ENCODE results near the gene EXOC6B. TPM values are rescaled to one million over a fixed set of nuclear protein-coding genes. Genes with fewer than 3 reads are reported as not detected.

The EXOC6B gene
- total RNA-seq, 1 experiment from 2014 or later = 40.1 TPM

- Mint-ChIP-seq H3K4me1 (peaks cover 0 to 3% of the 10 kb centered on the region in 2 experiments; a peak in 1 of 4 replicates), H3K36me3 (ENCODE audit: insufficient read depth in 1 of 3, low read depth in 3 of 3) (peaks cover 0 to 2% (median 0%) of the 10 kb centered on the region in 3 experiments; a peak in 1 of 7 replicates), H3K27ac (no peak overlapping the region), H3K9me3 (no peaks in the 10 kb centered on the region), H3K27me3 (ENCODE audit: low read depth) (no peaks in the 10 kb centered on the region), H3K4me3 (no peak overlapping the region)
- Histone ChIP-seq H2BK12ac (ENCODE audit: insufficient read length, low read depth, low read length) (no peak overlapping the region), H3K18ac (ENCODE audit: insufficient read length, low read depth, low read length) (no peak overlapping the region), H3K9me3 (ENCODE audit: control insufficient read depth, low read depth, low read length) (no peaks in the 10 kb centered on the region), H3K27me3 (ENCODE audit: insufficient read depth, low read length) (no peaks in the 10 kb centered on the region), H3K79me1 (ENCODE audit: insufficient read depth, low read depth, low read length, poor library complexity, severe bottlenecking) (no peaks in the 10 kb centered on the region), H3K23ac (ENCODE audit: insufficient read length, low read depth, low read length) (no peak overlapping the region), H2AK5ac (ENCODE audit: insufficient read length, low read length) (no peak overlapping the region), H3K9ac (ENCODE audit: extremely low read depth, insufficient read length, low read length) (no peak overlapping the region), H3K4me1 (ENCODE audit: insufficient read depth, low read length) (no peaks in the 10 kb centered on the region), H2BK5ac (ENCODE audit: insufficient read length, low read length) (no peak overlapping the region), H2AFZ (ENCODE audit: low read length) (no peak overlapping the region), H4K8ac (replicated peaks; ENCODE audit: insufficient read length, low read depth, low read length) (no peak overlapping the region), H3K23me2 (ENCODE audit: insufficient read length, low read depth, low read length, poor library complexity, severe bottlenecking) (no peaks in the 10 kb centered on the region), H3K14ac (ENCODE audit: insufficient read depth, low read length) (no peak overlapping the region), H3K56ac (ENCODE audit: insufficient read length, low read depth, low read length) (no peak overlapping the region), H3T11ph (ENCODE audit: low read length) (no peak overlapping the region), H2BK120ac (ENCODE audit: low read depth, low read length, poor library complexity, severe bottlenecking) (no peak overlapping the region), H2BK20ac (ENCODE audit: low read depth, low read length, poor library complexity, severe bottlenecking) (no peak overlapping the region), H4K91ac (ENCODE audit: insufficient read length, low read depth, low read length) (no peak overlapping the region), H4K20me1 (ENCODE audit: control insufficient read depth, insufficient read depth, insufficient read length) (no peaks in the 10 kb centered on the region), H3K4me2 (ENCODE audit: insufficient read depth, insufficient read length, low read length) (no peak overlapping the region), H3K4ac (ENCODE audit: low read depth, low read length) (no peak overlapping the region), H2BK15ac (ENCODE audit: low read depth, low read length) (no peak overlapping the region), H3K79me2 (ENCODE audit: insufficient read depth, low read length) (no peaks in the 10 kb centered on the region), H3K27ac (ENCODE audit: insufficient read length, low read depth, low read length) (no peak overlapping the region), H4K5ac (ENCODE audit: insufficient read length, low read depth, low read length) (no peak overlapping the region)
- TF ChIP-seq CTCF (conservative IDR thresholded peaks at IDR 0.05) = no peak
- DNase-seq = no peak
- no CpG with 5 or more reads among the region's 1 CpG for WGBS (ENCODE audit: extremely low coverage, insufficient read length, low lambda C conversion rate)
These were observed 532.2 kb downstream of the EXOC6B start for GRCh38 chr2:72293620-72294019.
